Neuronal stem cell (in vitro differentiated cells): ENCODE results near the gene NFASC.
A peak's percentile ranks its signal among the peaks of the same experiment; 100 is the strongest.

Source experiments
- DNase-seq: peaks from one replicate; pipeline ENCODE4 v3.0.0-alpha.2; 2013; ENCODE audit warnings: low spot score
- H2AFZ ChIP-seq: one replicate; pipeline ENCODE4 v1.6.1; 2013; ENCODE audit warnings: mild to moderate bottlenecking, low read length, inconsistent platforms
- H2AK5ac ChIP-seq: 2 replicates; pipeline ENCODE4 v1.6.1; 2013; ENCODE audit warnings: low read depth, mild to moderate bottlenecking, inconsistent platforms, low read length, moderate library complexity, mixed read lengths
- H2BK120ac ChIP-seq: 2 replicates; pipeline ENCODE4 v1.6.1; 2013; ENCODE audit warnings: low read depth, mild to moderate bottlenecking, inconsistent platforms, low read length, moderate library complexity, mixed read lengths
- H2BK12ac ChIP-seq: one replicate; pipeline ENCODE4 v1.6.1; 2013; ENCODE audit warnings: low read length, inconsistent platforms
- H2BK15ac ChIP-seq: 2 replicates; pipeline ENCODE4 v1.6.1; 2013; ENCODE audit warnings: mild to moderate bottlenecking, low read length, inconsistent platforms, mixed read lengths
- H2BK5ac ChIP-seq: one replicate; pipeline ENCODE4 v1.6.1; 2013; ENCODE audit warnings: inconsistent platforms, mild to moderate bottlenecking, low read length, moderate library complexity
- H3K14ac ChIP-seq: one replicate; pipeline ENCODE4 v1.6.1; 2013; ENCODE audit warnings: low read length, inconsistent platforms
- H3K18ac ChIP-seq: 2 replicates; pipeline ENCODE4 v1.6.1; 2013; ENCODE audit warnings: low read length, inconsistent platforms
- H3K23ac ChIP-seq: 2 replicates; pipeline ENCODE4 v1.6.1; 2013; ENCODE audit warnings: low read depth, mild to moderate bottlenecking, mixed read lengths, low read length, inconsistent platforms; ENCODE audit not compliant: poor library complexity
- H3K27ac ChIP-seq: replicated peaks from 3 replicates; pipeline ENCODE4 v1.5.1; 2013; ENCODE audit warnings: low read length, inconsistent platforms
- H3K27me3 ChIP-seq, 3 experiments: 2 replicates each; pipeline ENCODE4 v1.6.1; 2013; ENCODE audit warnings: low read length in 3 of 3, mild to moderate bottlenecking in 2 of 3, inconsistent platforms in 1 of 3, low read depth in 1 of 3, mixed read lengths in 1 of 3, moderate library complexity in 1 of 3; ENCODE audit not compliant: control insufficient read depth in 3 of 3, insufficient read depth in 3 of 3
- H3K36me3 ChIP-seq, 2 donors: replicated peaks in 1 of 2; 2 replicates each; pipeline ENCODE4 v1.6.1; 2013; ENCODE audit warnings: low read length in 2 of 2; ENCODE audit not compliant: control insufficient read depth in 2 of 2, insufficient read depth in 2 of 2
- H3K4ac ChIP-seq: 2 replicates; pipeline ENCODE4 v1.6.1; 2013; ENCODE audit warnings: inconsistent platforms, mild to moderate bottlenecking, low read length, moderate library complexity
- H3K4me1 ChIP-seq, 2 donors: 1 replicate in 1 of 2; 2 replicates in 1 of 2; pipeline ENCODE4 v1.6.1; 2013; ENCODE audit warnings: low read length in 2 of 2, low read depth in 1 of 2; ENCODE audit not compliant: control insufficient read depth in 2 of 2, insufficient read depth in 1 of 2
- H3K4me2 ChIP-seq: one replicate; pipeline ENCODE4 v1.6.1; 2013; ENCODE audit warnings: mild to moderate bottlenecking, low read length, inconsistent platforms; ENCODE audit not compliant: insufficient read depth, poor library complexity, severe bottlenecking
- H3K4me3 ChIP-seq, 2 donors: 2 replicates each; pipeline ENCODE4 v1.5.1; 2013; ENCODE audit warnings: low read length in 2 of 2, mild to moderate bottlenecking in 2 of 2, inconsistent platforms in 1 of 2, moderate library complexity in 1 of 2
- H3K79me1 ChIP-seq: one replicate; pipeline ENCODE4 v1.6.1; 2013; ENCODE audit warnings: low read depth, mild to moderate bottlenecking, inconsistent platforms, low read length, moderate library complexity
- H3K9ac ChIP-seq: one replicate; pipeline ENCODE4 v1.6.1; 2013; ENCODE audit warnings: mild to moderate bottlenecking, low read depth, low read length, inconsistent platforms; ENCODE audit not compliant: poor library complexity
- H3K9me3 ChIP-seq, 2 donors: replicated peaks in 1 of 2; 2 replicates each; pipeline versions ENCODE3 to v1.6.1; 2013; ENCODE audit warnings: low read length in 2 of 2, mild to moderate bottlenecking in 2 of 2, inconsistent platforms in 1 of 2, low read depth in 1 of 2, mixed read lengths in 1 of 2, moderate library complexity in 1 of 2; ENCODE audit not compliant: control insufficient read depth in 2 of 2, insufficient read depth in 1 of 2
- H4K8ac ChIP-seq: one replicate; pipeline ENCODE4 v1.6.1; 2013; ENCODE audit warnings: low read depth, mild to moderate bottlenecking, inconsistent platforms, low read length, moderate library complexity
- H4K91ac ChIP-seq: one replicate; pipeline ENCODE4 v1.6.1; 2013; ENCODE audit warnings: low read length, low read depth, mild to moderate bottlenecking, inconsistent platforms; ENCODE audit not compliant: poor library complexity
- WGBS, 2 donors: extraction: QIAGEN DNeasy Blood & Tissue Kit; methylation state at CpG; one replicate each; pipeline ENCODE4 v1.1.7; 2013; ENCODE audit warnings: missing lambda C conversion rate in 2 of 2, mixed read lengths in 1 of 2; ENCODE audit not compliant: insufficient read length in 2 of 2, insufficient replicate concordance in 1 of 2; ENCODE audit errors: extremely low coverage in 2 of 2; 5-methylcytosine and 5-hydroxymethylcytosine counted together

NFASC gene

DNA sequence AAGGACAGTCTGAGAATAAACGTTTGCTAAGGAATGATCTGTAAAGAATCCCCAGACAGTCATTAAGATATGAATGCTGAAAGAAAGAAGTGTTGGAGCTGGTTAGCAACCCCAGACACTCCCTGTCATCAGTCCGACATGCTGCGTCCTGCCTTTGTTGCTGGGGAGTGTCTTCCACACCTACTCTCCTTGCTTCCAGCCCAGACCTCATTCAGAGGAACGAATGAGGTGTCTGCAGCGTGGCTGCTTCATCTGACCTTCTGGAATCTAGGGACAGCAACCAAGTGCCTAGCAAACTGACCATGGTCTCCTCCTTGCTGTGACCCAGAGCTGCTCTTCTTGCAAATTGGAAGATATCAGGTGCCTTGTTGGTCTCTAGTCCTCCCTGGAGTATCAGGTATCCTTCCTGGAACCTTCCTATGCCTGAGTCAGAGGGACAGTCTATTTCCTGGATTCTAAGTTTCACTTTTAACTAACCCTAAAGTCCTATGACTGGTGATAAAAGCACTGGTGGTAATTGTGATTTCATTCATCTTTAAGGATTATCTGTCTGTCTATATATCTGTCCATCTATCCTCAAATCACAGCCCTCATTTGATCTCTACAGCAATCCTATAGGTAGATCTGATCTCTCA is 45.3 kb downstream of the NFASC start:
- Histone ChIP-seq H3K4ac (no peak overlapping the region), H3K14ac (no peak overlapping the region), H3K27ac (no peak overlapping the region), H3K9ac (no peak overlapping the region), H3K4me2 (no peak overlapping the region), H2BK12ac (no peak overlapping the region), H3K9me3 (peaks cover 0 to 5% of the 10 kb centered on the region in 2 donors), H3K4me3 (no peak overlapping the region), H2AFZ (no peak overlapping the region), H2BK120ac (no peak overlapping the region), H2BK15ac (no peak overlapping the region), H4K91ac (no peak overlapping the region), H3K18ac (peak overlapping the region; percentile 70), H3K4me1 (peaks cover 0 to 8% of the 10 kb centered on the region in 2 donors), H3K27me3 (peaks cover 0 to 3% (median 0%) of the 10 kb centered on the region in 3 experiments), H3K23ac (no peak overlapping the region), H2BK5ac (no peak overlapping the region), H3K36me3 (no peaks in the 10 kb centered on the region), H4K8ac (no peak overlapping the region), H2AK5ac (no peak overlapping the region), H3K79me1 (no peaks in the 10 kb centered on the region)
- WGBS, 2 donors, result no CpG with 5 or more reads among the region's 5 CpGs
- DNase-seq, result no peak

- Histone ChIP-seq H3K18ac (no peak overlapping the region), H3K4me3 (no peak overlapping the region), H2BK5ac (no peak overlapping the region), H3K23ac (no peak overlapping the region), H3K9ac (no peak overlapping the region), H2BK120ac (no peak overlapping the region), H3K4ac (no peak overlapping the region), H3K79me1 (no peaks in the 10 kb centered on the region), H3K9me3 (peaks cover 0 to 5% of the 10 kb centered on the region in 2 donors), H3K27me3 (peaks cover 0 to 7% (median 0%) of the 10 kb centered on the region in 3 experiments), H4K91ac (no peak overlapping the region), H4K8ac (no peak overlapping the region), H3K36me3 (no peaks in the 10 kb centered on the region), H3K14ac (no peak overlapping the region), H2BK12ac (no peak overlapping the region), H3K27ac (no peak overlapping the region), H2AFZ (no peak overlapping the region), H2AK5ac (no peak overlapping the region), H2BK15ac (no peak overlapping the region), H3K4me2 (no peak overlapping the region), H3K4me1 (peaks cover 0 to 12% of the 10 kb centered on the region in 2 donors)
- WGBS, 2 donors, result no CpG with 5 or more reads among the region's 2 CpGs
- no peak for DNase-seq
Measured at GRCh38 chr1:204917802-204918201, 47.1 kb downstream of the NFASC start.

DNA sequence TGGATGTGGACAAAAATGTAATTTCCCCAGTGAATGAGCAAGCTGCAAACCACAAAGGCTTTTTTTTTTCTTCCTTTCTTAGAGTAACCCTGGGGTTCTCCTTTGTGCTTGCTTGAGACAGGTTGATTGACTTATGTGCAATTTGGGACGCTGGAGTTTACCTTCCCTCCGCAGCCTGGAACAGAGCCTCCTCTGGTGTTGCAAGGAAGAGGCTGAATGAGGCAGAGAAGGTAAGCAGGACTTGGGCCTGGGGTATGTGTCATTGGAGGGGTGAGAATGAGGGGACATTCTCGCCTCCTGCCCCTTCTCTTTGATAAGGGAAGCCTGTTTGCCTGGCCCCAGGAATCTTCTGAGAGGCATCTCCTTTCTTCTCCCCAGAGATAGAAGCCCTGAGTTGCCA is 49.8 kb downstream of the NFASC start:
- peaks cover 7 to 24% of the 10 kb centered on the region in 2 donors for H3K4me1 ChIP-seq
- H3K9ac ChIP-seq, result no peak overlapping the region
- WGBS, 2 donors, result no CpG with 5 or more reads among the region's 3 CpGs
- H2BK12ac ChIP-seq, result no peak overlapping the region
- no peak overlapping the region for H4K8ac ChIP-seq
- H3K9me3 ChIP-seq, result peaks cover 0 to 5% of the 10 kb centered on the region in 2 donors
- no peak overlapping the region for H2BK15ac ChIP-seq
- no peaks in the 10 kb centered on the region for H3K36me3 ChIP-seq
- H4K91ac ChIP-seq, result no peak overlapping the region
- no peak overlapping the region for H2BK120ac ChIP-seq
- no peak overlapping the region for H3K18ac ChIP-seq
- H3K14ac ChIP-seq, result no peak overlapping the region
- H3K27ac ChIP-seq, result no peak overlapping the region
- no peak overlapping the region for H2AFZ ChIP-seq
- no peak overlapping the region for H3K4me2 ChIP-seq
- no peak for DNase-seq
- no peak overlapping the region for H3K4ac ChIP-seq
- H3K23ac ChIP-seq, result no peak overlapping the region
- H3K4me3 ChIP-seq, result no peak overlapping the region
- peaks cover 0 to 7% (median 0%) of the 10 kb centered on the region in 3 experiments for H3K27me3 ChIP-seq
- H3K79me1 ChIP-seq, result no peaks in the 10 kb centered on the region
- no peak overlapping the region for H2BK5ac ChIP-seq
- no peak overlapping the region for H2AK5ac ChIP-seq

- no peak overlapping the region for H4K8ac ChIP-seq
- no peak overlapping the region for H2AFZ ChIP-seq
- H3K4me3 ChIP-seq, result no peak overlapping the region
- H3K27ac ChIP-seq, result no peak overlapping the region
- H3K4me1 ChIP-seq, result peaks cover 7 to 22% of the 10 kb centered on the region in 2 donors
- no peak for DNase-seq
- H2BK12ac ChIP-seq, result no peak overlapping the region
- H4K91ac ChIP-seq, result no peak overlapping the region
- no peak overlapping the region for H3K23ac ChIP-seq
- H3K4me2 ChIP-seq, result no peak overlapping the region
- no peaks in the 10 kb centered on the region for H3K79me1 ChIP-seq
- peak overlapping the region; percentile 54 for H2BK5ac ChIP-seq
- no CpG with 5 or more reads among the region's 7 CpGs for WGBS, 2 donors
- no peak overlapping the region for H2AK5ac ChIP-seq
- H3K9ac ChIP-seq, result no peak overlapping the region
- no peak overlapping the region for H2BK15ac ChIP-seq
- H3K14ac ChIP-seq, result no peak overlapping the region
- H3K9me3 ChIP-seq, result peaks cover 0 to 5% of the 10 kb centered on the region in 2 donors
- no peak overlapping the region for H2BK120ac ChIP-seq
- no peaks in the 10 kb centered on the region for H3K36me3 ChIP-seq
- H3K4ac ChIP-seq, result no peak overlapping the region
- peak overlapping the region; percentile 65 for H3K18ac ChIP-seq
- H3K27me3 ChIP-seq, result peaks cover 0 to 7% (median 0%) of the 10 kb centered on the region in 3 experiments
Measured at GRCh38 chr1:204920967-204921366, 50.3 kb downstream of the NFASC start.
